ENCODE results near the gene UGT1A1. TPM values are rescaled to one million over a fixed set of nuclear protein-coding genes. Genes with fewer than 3 reads are reported as not detected.

The UGT1A1 gene
- total and polyA plus RNA-seq, 12 donors: 0.08 to 0.52 TPM; not detected in 10

DNA sequence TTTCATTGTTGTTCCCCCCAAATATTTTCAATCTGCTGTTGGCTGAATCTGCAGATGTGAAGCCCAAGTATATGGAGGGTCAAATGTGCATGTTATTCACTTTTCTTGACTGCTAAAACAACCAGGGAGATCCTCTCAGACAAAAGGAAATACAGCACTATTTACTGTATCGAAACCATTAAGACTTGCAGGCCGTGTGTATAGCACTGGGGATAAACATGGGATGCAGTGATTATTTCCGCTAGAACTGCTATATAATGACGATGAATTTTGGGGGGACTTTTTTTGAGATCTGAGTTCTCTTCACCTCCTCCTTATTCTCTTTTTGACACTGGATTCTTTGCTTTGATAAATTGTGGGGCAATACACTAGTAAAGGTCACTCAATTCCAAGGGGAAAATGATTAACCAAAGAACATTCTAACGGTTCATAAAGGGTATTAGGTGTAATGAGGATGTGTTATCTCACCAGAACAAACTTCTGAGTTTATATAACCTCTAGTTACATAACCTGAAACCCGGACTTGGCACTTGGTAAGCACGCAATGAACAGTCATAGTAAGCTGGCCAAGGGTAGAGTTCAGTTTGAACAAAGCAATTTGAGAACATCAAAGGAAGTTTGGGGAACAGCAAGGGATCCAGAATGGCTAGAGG, 3.5 kb upstream of the UGT1A1 start:
- no peaks in the 10 kb centered on the region for H3K27me3 ChIP-seq
- no peak overlapping the region for H3K27ac ChIP-seq
- H3K4me3 ChIP-seq: no peak overlapping the region
- no peak for TF ChIP-seq POLR2A (IDR thresholded peaks at IDR 0.05)
- TF ChIP-seq, protein P1, sequence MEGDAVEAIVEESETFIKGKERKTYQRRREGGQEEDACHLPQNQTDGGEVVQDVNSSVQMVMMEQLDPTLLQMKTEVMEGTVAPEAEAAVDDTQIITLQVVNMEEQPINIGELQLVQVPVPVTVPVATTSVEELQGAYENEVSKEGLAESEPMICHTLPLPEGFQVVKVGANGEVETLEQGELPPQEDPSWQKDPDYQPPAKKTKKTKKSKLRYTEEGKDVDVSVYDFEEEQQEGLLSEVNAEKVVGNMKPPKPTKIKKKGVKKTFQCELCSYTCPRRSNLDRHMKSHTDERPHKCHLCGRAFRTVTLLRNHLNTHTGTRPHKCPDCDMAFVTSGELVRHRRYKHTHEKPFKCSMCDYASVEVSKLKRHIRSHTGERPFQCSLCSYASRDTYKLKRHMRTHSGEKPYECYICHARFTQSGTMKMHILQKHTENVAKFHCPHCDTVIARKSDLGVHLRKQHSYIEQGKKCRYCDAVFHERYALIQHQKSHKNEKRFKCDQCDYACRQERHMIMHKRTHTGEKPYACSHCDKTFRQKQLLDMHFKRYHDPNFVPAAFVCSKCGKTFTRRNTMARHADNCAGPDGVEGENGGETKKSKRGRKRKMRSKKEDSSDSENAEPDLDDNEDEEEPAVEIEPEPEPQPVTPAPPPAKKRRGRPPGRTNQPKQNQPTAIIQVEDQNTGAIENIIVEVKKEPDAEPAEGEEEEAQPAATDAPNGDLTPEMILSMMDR (IDR thresholded peaks at IDR 0.05): no peak
- intact Hi-C loops (cut with DNase I): no loop called here
- WGBS, 4 donors: 68 to 77% (median 72%) methylated on average over 7 of the region's 7 CpGs
- no peaks in the 10 kb centered on the region for H3K9me3 ChIP-seq (replicated peaks in 1 of 3)
- DNase-seq: no peak
- H3K4me1 ChIP-seq (replicated peaks in 1 of 2): no peaks in the 10 kb centered on the region
- H3K36me3 ChIP-seq (replicated peaks in 1 of 2): no peaks in the 10 kb centered on the region

DNA sequence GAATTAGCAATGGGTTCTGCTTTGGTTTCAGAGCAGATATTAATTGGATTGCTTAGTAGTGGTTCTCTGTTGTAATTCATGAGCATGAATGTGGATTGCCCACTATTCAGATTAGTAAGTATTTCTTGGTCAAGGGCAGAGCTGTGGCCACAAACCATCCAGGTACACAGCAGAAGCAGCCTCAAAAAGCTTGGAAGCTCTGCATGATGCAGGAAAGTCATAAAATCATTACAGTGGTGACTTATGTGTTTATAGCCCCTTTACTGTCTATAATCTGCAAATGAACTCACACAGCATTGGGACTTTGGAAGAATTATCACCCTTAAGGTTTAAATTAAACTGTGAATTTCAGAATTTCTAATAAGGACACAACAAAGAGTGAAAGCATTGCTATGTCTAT, 1.9 kb upstream of the UGT1A1 start:
- H3K27ac ChIP-seq: no peak overlapping the region
- DNase-seq: no peak

DNA sequence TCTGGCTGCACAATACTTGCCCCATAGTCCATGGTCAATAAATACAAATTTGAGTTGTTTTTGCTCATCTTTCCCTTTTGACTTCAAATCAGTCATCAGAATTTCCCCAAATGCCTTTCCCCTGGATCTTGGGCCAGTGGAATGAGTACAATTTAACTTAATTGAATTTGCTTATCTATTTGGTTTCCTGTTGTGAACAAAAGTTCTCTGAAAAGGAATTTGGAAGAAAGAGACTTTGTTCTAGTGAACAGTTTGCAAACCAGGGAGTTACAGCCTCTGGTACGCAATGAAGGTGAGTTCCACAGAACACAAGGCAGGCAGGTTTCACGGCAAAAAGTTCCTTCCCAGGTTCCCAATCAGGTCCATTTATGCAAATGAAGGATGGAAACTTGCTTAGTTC, 1.2 kb upstream of the UGT1A1 start:
- Histone ChIP-seq H3K27ac (no peak overlapping the region), H3K9me3 (replicated peaks in 1 of 3) (no peaks in the 10 kb centered on the region), H3K4me1 (replicated peaks in 1 of 2) (no peaks in the 10 kb centered on the region), H3K36me3 (replicated peaks in 1 of 2) (no peaks in the 10 kb centered on the region), H3K27me3 (no peaks in the 10 kb centered on the region), H3K4me3 (no peak overlapping the region)
- no peak for DNase-seq
- TF ChIP-seq, protein P1 (IDR thresholded peaks at IDR 0.05): no peak
- no peak for TF ChIP-seq POLR2A (IDR thresholded peaks at IDR 0.05)
- 83 to 88% (median 87%) methylated on average over 2 of the region's 2 CpGs for WGBS, 4 donors
- intact Hi-C loops (cut with DNase I): no loop called here

More for the DNA sequence above, 1.9 kb upstream of the UGT1A1 start:
- no peaks in the 10 kb centered on the region for H3K9me3 ChIP-seq (replicated peaks in 1 of 3)
- H3K36me3 ChIP-seq (replicated peaks in 1 of 2): no peaks in the 10 kb centered on the region
- H3K4me1 ChIP-seq (replicated peaks in 1 of 2): no peaks in the 10 kb centered on the region
- no peak overlapping the region for H3K4me3 ChIP-seq
- no peaks in the 10 kb centered on the region for H3K27me3 ChIP-seq
- intact Hi-C loops (cut with DNase I): no loop called here
- TF ChIP-seq, protein P1 (IDR thresholded peaks at IDR 0.05): no peak
- no peak for TF ChIP-seq POLR2A (IDR thresholded peaks at IDR 0.05)

DNA sequence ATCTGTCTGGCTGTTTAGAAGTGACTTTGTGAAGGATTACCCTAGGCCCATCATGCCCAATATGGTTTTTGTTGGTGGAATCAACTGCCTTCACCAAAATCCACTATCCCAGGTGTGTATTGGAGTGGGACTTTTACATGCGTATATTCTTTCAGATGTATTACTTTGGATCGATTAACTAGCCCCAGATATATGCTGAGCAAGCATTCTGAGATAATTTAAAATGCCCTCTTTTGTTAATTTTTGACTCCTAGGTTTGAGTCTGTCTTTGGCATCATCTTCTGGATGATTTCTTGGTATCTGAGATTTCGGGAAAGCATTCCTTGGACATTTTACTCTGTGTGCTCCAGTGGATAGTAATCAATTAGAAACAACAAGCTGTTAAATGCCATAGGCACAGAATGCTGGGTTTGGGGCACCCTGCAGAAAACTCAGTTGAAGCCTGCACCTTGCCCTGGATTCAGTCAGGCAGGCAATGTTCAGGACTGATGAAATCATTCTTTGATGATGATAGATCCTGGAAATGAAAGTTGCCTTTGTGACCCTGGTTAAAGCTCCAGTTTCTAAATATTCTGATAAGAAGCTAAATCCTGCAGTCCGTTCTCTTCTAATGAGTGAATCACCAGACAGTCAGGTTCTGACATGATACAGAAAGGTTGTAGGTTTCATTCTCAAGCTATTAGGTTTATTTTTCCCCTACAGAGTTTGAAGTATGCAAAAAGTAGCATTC, 1.1 kb downstream of the UGT1A1 start:
- Histone ChIP-seq H3K27me3 (peaks cover 7% of the 10 kb centered on the region), H3K9me3 (replicated peaks in 1 of 3) (no peaks in the 10 kb centered on the region), H3K36me3 (replicated peaks in 1 of 2) (no peaks in the 10 kb centered on the region), H3K27ac (no peak overlapping the region), H3K4me3 (no peak overlapping the region), H3K4me1 (replicated peaks in 1 of 2) (no peaks in the 10 kb centered on the region)
- DNase-seq: no peak
- TF ChIP-seq, protein P1 (IDR thresholded peaks at IDR 0.05): no peak
- TF ChIP-seq POLR2A (IDR thresholded peaks at IDR 0.05): no peak
- intact Hi-C loops (cut with DNase I): no loop called here
- 58 to 75% (median 70%) methylated on average over 4 of the region's 4 CpGs for WGBS, 4 donors

Measured in adrenal gland (tissue), 12 donors.